ENCODE measurements around the gene LRRC32. TPM values are rescaled to one million over a fixed set of nuclear protein-coding genes. Genes with fewer than 3 reads are reported as not detected.
"Not testable (repeated sequence)": the region's sequence is repeated elsewhere in the genome, so short reads cannot be mapped to it uniquely, and the experiment has no call there.

The LRRC32 gene
- total RNA-seq, 1 donor from 2014 or later: 192 TPM

DNA sequence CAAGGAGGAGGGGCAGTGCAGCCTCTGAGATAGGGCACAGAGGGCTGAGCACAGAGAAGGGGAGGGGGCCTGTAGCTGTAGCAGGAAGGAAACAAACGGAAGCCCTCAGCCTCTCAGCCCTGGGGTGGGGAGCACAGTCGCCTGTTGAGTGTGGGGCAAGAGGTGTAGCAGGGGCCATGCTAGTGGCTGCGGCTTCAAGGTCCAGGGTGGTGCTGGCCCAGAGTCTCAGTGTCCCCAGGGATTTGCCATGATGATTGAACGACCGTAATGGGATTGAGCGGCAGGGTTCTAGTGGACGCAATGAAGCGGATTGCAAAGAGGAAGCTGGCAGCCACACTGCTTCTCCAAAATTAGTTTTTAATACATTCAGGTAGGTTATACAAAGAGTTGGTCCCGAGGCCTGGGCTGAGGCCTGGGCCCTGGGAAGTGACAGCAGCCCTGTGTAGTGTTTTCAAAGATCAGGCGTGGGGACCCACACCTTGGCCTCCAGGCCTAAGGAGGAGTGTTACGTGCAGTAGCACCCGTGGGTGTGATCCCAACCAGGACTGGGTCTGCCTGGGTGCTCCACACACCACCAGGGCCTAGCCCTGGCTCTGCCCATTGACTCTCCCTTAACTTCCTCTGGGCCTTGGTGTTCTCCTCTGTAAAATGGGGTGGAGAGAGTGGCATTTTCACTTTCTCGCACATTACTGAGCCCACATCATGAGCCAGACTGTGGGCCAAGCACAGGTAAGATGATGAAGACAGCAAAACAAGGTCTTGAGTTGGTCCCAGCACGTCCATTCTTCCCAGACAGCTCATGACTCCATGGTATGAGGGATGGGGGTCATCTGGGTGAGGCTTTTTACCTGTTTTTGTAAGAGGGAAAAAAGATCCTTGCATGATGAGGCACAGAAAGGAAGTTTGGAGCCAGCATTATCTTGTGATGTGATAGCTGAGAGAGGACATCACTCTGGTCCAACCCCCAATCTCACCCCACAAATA lies 13.1 kb downstream of the LRRC32 start:
- intact Hi-C loops (cut with DNase I): no loop called here
- ATAC-seq: no peak
- DNase-seq (ENCODE audit: low spot score): peak; percentile 51

DNA sequence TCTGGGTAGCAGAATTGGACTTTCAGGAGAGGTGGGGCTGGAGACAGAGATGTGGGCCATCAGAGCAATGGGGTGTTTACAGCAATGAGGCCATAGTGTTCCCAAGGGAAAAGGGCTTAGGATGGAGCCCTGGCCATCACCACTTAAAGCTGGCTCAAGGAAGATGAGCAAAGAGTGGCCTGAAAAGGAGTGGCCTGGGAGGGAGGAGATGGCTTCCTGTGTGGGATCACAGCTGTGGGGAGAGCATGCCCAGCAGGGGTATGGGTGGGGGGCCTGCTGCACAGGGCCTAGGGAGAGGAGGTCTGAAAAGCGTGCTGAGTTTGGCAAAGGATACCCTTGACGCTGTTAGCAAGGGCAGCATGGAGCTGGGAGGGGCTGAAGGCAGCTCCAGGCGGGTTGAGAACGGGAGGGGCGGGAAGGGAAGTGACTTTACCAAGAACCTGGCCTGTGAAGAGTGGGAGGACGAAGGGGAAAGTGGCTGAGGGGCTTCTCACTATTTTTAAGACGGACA lies 13.9 kb downstream of the LRRC32 start:
- ATAC-seq (peak; percentile 8), DNase-seq (ENCODE audit: low spot score) (peak; percentile 59)
- intact Hi-C loops (cut with DNase I): no loop called here

GRCh38 chr11:76656050-76656531 lies 14.5 kb downstream of the LRRC32 start:
- intact Hi-C loops (cut with DNase I): no loop called here
- ATAC-seq (no peak), DNase-seq (ENCODE audit: low spot score) (peak; percentile 60)

DNA sequence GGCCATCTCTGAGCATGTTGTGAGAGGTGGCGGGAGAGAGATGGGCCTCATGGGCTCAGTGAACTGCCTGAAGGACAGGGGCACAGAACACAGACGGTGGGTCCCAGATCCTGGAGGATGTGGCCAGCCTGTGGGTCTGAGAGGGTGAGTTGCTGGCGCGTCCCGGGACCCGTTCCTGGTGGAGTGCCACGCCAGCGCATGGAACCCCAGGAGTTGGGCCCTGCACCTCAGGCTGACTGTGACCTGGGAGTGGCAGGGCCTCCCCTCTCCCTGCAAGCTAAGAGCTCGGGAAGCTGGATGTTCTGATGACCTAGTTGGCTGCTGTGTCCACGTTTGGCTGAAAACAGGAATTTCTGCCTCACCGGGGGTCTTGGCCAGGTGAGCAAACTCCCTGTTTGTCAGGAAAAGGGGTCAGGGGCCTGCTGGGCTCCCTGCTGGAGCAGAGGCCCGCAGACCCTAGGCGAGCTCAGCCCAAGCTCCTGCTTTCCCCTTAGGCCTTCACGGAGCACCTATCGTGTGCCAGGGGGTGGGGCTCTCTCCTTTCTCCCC lies 15.0 kb downstream of the LRRC32 start:
- DNase-seq (ENCODE audit: low spot score): peak; percentile 58
- no peak for ATAC-seq
- intact Hi-C loops (cut with DNase I): no loop called here

DNA sequence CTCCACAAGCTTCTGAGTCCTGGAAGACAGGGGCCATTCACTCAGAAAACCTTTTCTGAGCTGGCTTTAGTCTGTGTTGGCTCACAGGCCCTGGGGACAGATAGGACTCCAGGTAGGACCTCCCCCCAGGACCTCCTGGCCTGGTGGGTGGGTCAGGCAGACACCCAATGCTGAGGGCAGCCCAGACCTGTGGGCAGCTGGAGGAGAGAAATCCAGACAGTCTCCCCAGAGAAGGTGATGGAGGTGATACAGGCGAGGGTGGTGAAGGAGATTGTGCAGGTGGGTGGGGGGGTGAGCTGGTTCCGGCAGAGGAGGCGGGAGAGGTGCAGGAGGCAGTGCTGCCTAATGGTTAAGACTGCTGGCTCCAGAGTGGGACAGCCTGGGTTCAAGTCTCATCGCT lies 15.6 kb downstream of the LRRC32 start:
- peak; percentile 51 for DNase-seq (ENCODE audit: low spot score)
- ATAC-seq: peak; percentile 2
- intact Hi-C loops (cut with DNase I): no loop called here

DNA sequence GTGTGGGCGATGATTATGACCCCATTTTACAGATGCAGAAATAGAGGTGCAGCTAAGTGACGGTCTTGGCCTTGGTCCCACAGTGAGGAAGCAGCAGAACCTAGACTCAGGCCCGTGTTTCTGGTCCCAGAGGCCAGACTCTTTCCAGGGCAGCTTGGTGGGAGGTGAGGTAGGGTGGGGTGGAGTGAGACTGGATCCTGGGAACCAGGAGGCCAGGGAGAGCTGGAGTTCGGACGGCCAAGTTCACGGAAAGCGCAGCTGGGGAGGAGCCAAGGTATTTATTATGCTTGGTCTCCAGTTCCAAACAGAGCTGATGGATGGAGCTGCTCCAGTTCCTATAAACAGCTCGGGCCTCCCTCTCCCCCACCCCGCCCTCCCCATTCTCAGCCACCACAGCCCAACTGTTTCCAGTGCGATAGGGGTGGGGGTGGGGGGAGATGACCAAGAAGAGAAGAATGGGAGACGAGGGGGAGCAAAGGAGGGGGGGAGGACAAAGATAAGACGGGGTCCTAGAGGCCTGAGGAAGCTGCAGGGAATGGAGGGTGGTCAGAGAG lies 16.2 kb downstream of the LRRC32 start:
- intact Hi-C loops (cut with DNase I): no loop called here
- DNase-seq (ENCODE audit: low spot score) (peak; percentile 84), ATAC-seq (peak; percentile 84)

DNA sequence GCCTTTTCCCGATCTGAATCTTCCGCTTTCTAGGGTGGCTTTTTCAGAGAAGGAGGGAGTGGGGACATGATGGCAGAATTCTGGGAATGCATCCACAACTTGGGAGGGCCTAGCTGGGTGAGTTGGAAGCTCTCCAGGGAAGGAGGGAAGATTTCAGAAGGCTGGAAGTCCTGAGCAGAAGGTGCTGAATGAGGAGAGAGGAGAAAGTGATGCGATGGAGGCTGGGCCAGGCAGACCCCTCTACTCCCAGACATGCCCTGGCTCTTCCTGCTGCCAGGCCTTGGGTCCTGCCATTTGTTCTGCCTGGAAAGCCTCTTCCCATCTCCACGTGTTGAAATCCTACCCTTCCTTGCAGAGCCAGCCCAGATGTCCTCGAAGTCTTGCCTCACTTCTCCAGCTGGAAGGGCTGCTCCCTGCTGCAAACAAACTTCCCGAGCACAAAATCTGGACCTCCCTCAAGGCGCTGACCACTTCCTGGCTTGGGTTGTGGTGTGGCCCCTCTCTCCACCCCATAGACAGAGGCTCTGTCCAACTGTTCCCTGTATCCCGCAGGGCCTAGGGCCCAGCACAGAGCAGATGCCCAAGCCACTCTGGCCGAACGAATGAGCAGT lies 16.8 kb downstream of the LRRC32 start:
- DNase-seq (ENCODE audit: low spot score) (peak; percentile 69), ATAC-seq (peak; percentile 87)
- intact Hi-C loops (cut with DNase I): no loop called here

- ATAC-seq (peak; percentile 2), DNase-seq (ENCODE audit: low spot score) (peak; percentile 52)
- intact Hi-C loops (cut with DNase I): no loop called here
Measured at GRCh38 chr11:76653012-76653673, 17.4 kb downstream of the LRRC32 start.

- intact Hi-C loops (cut with DNase I): no loop called here
- ATAC-seq: no peak
- peak; percentile 28 for DNase-seq (ENCODE audit: low spot score)
Measured at GRCh38 chr11:76649851-76650372, 20.6 kb downstream of the LRRC32 start.

- DNase-seq (ENCODE audit: low spot score): no peak
- intact Hi-C loops (cut with DNase I): no loop called here
- no peak for ATAC-seq
Measured at GRCh38 chr11:76649011-76649410, 21.5 kb downstream of the LRRC32 start.

GRCh38 chr11:76648061-76648460 lies 22.5 kb downstream of the LRRC32 start:
- intact Hi-C loops (cut with DNase I): no loop called here
- no peak for ATAC-seq
- DNase-seq (ENCODE audit: low spot score): peak; percentile 13

GRCh38 chr11:76646882-76647534 lies 23.5 kb downstream of the LRRC32 start:
- intact Hi-C loops (cut with DNase I): no loop called here
- ATAC-seq (no peak), DNase-seq (ENCODE audit: low spot score) (no peak)

- intact Hi-C loops (cut with DNase I): no loop called here
- DNase-seq (ENCODE audit: low spot score): no peak
Measured at GRCh38 chr11:76644591-76644990, 26.0 kb downstream of the LRRC32 start.

GRCh38 chr11:76643711-76644110 lies 26.8 kb downstream of the LRRC32 start:
- intact Hi-C loops (cut with DNase I); DNase-seq (ENCODE audit: low spot score); ATAC-seq: not testable (repeated sequence)

More at GRCh38 chr11:76644591-76644990, 26.0 kb downstream of the LRRC32 start:
- ATAC-seq: no peak

GRCh38 chr11:76642341-76642740 lies 28.2 kb downstream of the LRRC32 start:
- DNase-seq (ENCODE audit: low spot score) (no peak), ATAC-seq (no peak)
- intact Hi-C loops (cut with DNase I): no loop called here

- intact Hi-C loops (cut with DNase I): no loop called here
- DNase-seq (ENCODE audit: low spot score) (no peak), ATAC-seq (no peak)
Measured at GRCh38 chr11:76641905-76642304, 28.6 kb downstream of the LRRC32 start.

- DNase-seq (ENCODE audit: low spot score) (no peak), ATAC-seq (no peak)
- intact Hi-C loops (cut with DNase I): no loop called here
Measured at GRCh38 chr11:76640501-76640900, 30.0 kb downstream of the LRRC32 start.

DNA sequence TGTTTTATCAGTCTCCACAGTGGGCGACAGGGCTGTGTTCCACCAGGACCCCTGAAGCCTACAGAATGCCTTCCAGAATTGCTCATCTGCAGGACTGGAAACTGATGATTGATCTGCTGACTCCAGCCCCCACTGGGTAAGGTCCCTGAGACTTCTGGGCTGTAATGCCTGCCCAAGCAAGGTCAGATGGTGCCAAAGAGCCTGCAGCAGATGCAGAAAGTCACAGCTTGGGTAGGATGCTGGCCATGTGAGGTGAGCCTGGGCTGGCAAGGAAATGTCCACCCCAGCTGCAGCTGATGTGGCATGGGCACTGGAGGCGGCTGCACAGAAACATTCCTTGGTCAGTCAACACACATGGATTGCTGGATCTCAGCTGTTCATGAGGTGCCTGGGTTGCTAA lies 30.9 kb downstream of the LRRC32 start:
- DNase-seq (ENCODE audit: low spot score): no peak

More for the DNA sequence above, 30.9 kb downstream of the LRRC32 start:
- ATAC-seq: no peak
- intact Hi-C loops (cut with DNase I): no loop called here

Measured in sciatic nerve (tissue), 2 donors.